Astrocyte (in vitro differentiated cells and primary cell): ENCODE data around the gene F3. TPM values are rescaled to one million over a fixed set of nuclear protein-coding genes. Genes with fewer than 3 reads are reported as not detected.

ENCODE experiments used
- DNase-seq: peaks from one replicate; pipeline ENCODE4 v3.0.0-alpha.2; 2010; ENCODE audit warnings: low read depth
- FAIRE-seq: peaks from 2 replicates; lab custom pipeline; 2011; peaks lifted over from hg19 to GRCh38; lab: Jason Lieb, UNC
- H2AFZ ChIP-seq: 2 replicates; pipeline ENCODE4 v1.6.0; 2012; ENCODE audit warnings: low read depth, low read length, inconsistent platforms
- H3K27ac ChIP-seq: 2 replicates; pipeline ENCODE4 v1.5.1; 2011; ENCODE audit warnings: low read depth, low read length, inconsistent platforms
- H3K27me3 ChIP-seq: 2 replicates; pipeline ENCODE4 v1.6.0; 2011; ENCODE audit warnings: low read length, inconsistent platforms; ENCODE audit not compliant: insufficient read depth
- H3K36me3 ChIP-seq: 2 replicates; pipeline ENCODE4 v1.5.1; 2011; ENCODE audit warnings: low read length, inconsistent platforms; ENCODE audit not compliant: insufficient read depth
- H3K4me1 ChIP-seq: 2 replicates; pipeline ENCODE4 v1.5.1; 2011; ENCODE audit warnings: low read length, inconsistent platforms; ENCODE audit not compliant: insufficient read depth
- H3K4me2 ChIP-seq: 2 replicates; pipeline ENCODE4 v1.6.0; 2012; ENCODE audit warnings: low read length, inconsistent platforms
- H3K4me3 ChIP-seq: 2 replicates; pipeline ENCODE4 v1.5.1; 2011; ENCODE audit warnings: low read depth, mild to moderate bottlenecking, low read length, inconsistent platforms; ENCODE audit not compliant: insufficient read depth
- H3K79me2 ChIP-seq: 2 replicates; pipeline ENCODE4 v1.6.0; 2012; ENCODE audit warnings: mild to moderate bottlenecking, low read length, inconsistent platforms; ENCODE audit not compliant: insufficient read depth
- H3K9ac ChIP-seq: 2 replicates; pipeline ENCODE4 v1.6.0; 2012; ENCODE audit warnings: mild to moderate bottlenecking, low read length, inconsistent platforms
- H3K9me3 ChIP-seq: 2 replicates; pipeline ENCODE4 v1.5.1; 2012; ENCODE audit warnings: low read depth, mild to moderate bottlenecking, low read length, inconsistent platforms; ENCODE audit not compliant: insufficient read depth
- H4K20me1 ChIP-seq: 2 replicates; pipeline ENCODE4 v1.6.0; 2012; ENCODE audit warnings: low read length, inconsistent platforms; ENCODE audit not compliant: insufficient read depth
- H3K27ac Mint-ChIP-seq: one replicate; pipeline ENCODE4 v1.8.0; 2021; ENCODE audit warnings: mild to moderate bottlenecking, mixed read lengths; ENCODE audit not compliant: unreplicated experiment
- H3K27me3 Mint-ChIP-seq: one replicate; pipeline ENCODE4 v1.8.0; 2021; ENCODE audit warnings: low read depth, mixed read lengths; ENCODE audit not compliant: unreplicated experiment
- H3K36me3 Mint-ChIP-seq: one replicate; pipeline ENCODE4 v1.8.0; 2021; ENCODE audit warnings: low read depth, mixed read lengths; ENCODE audit not compliant: unreplicated experiment
- H3K4me1 Mint-ChIP-seq: one replicate; pipeline ENCODE4 v1.8.0; 2021; ENCODE audit warnings: low read depth, mixed read lengths; ENCODE audit not compliant: unreplicated experiment
- H3K4me3 Mint-ChIP-seq: one replicate; pipeline ENCODE4 v1.8.0; 2021; ENCODE audit warnings: mild to moderate bottlenecking, moderate library complexity, mixed read lengths; ENCODE audit not compliant: unreplicated experiment
- H3K9me3 Mint-ChIP-seq: one replicate; pipeline ENCODE4 v1.8.0; 2021; ENCODE audit warnings: mild to moderate bottlenecking, mixed read lengths; ENCODE audit not compliant: unreplicated experiment
- EZH2 ChIP-seq: IDR thresholded peaks from 2 replicates; pipeline ENCODE4 v1.6.1; 2012; ENCODE audit warnings: mild to moderate bottlenecking, low read length, inconsistent platforms; ENCODE audit not compliant: insufficient read depth
- total RNA-seq: library from RNA; stranded (reverse); gene quantifications from 2 replicates; pipeline ENCODE4 v1.2.1, GENCODE V29; 2021
- TF ChIP-seq, protein P1 (sequence below): IDR thresholded peaks from 2 replicates; pipeline ENCODE4 v1.5.1; 2011; ENCODE audit warnings: low read depth, mild to moderate bottlenecking, inconsistent platforms, low read length, moderate library complexity; ENCODE audit not compliant: insufficient read depth

Gene F3
- total RNA-seq, 1 donor from 2014 or later, result 36.1 TPM

- peaks cover 20% of the 10 kb centered on the region for H3K4me1 Mint-ChIP-seq
- no peak for FAIRE-seq
These were observed 9.9 kb downstream of the F3 start for GRCh38 chr1:94531664-94532063.

DNA sequence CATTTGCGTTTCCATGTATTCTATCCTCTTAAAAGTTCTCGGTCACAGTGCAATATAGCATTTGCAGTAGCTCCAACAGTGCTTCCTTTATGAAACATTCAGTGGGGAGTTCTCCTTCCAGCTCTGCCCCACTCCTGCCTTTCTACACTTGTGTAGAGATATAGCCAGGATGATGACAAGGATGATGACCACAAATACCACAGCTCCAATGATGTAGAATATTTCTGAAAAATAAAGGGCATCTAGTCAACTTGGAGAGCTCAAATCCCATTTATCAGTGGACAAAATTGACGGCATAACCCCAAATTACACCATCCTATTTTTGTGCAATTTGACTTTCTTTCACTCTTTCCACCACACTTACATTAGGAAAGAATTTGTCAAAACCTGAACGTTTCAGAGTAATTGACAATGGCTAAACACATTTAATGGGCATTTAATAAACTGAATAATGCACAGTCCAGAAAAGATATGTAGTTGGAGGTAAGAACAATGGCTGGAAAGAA lies 11.1 kb downstream of the F3 start:
- H3K4me1 Mint-ChIP-seq, result peaks cover 19% of the 10 kb centered on the region
- no peak for FAIRE-seq
- no peak for DNase-seq
- no peak overlapping the region for H3K4me2 ChIP-seq
- no peaks in the 10 kb centered on the region for H3K27me3 ChIP-seq
- no peaks in the 10 kb centered on the region for H3K9me3 Mint-ChIP-seq
- H3K4me3 ChIP-seq, result no peak overlapping the region
- peaks cover 19% of the 10 kb centered on the region for H3K36me3 Mint-ChIP-seq
- no peak overlapping the region for H2AFZ ChIP-seq
- no peaks in the 10 kb centered on the region for H3K9me3 ChIP-seq
- H3K4me1 ChIP-seq, result peaks cover 6% of the 10 kb centered on the region
- TF ChIP-seq, protein P1, sequence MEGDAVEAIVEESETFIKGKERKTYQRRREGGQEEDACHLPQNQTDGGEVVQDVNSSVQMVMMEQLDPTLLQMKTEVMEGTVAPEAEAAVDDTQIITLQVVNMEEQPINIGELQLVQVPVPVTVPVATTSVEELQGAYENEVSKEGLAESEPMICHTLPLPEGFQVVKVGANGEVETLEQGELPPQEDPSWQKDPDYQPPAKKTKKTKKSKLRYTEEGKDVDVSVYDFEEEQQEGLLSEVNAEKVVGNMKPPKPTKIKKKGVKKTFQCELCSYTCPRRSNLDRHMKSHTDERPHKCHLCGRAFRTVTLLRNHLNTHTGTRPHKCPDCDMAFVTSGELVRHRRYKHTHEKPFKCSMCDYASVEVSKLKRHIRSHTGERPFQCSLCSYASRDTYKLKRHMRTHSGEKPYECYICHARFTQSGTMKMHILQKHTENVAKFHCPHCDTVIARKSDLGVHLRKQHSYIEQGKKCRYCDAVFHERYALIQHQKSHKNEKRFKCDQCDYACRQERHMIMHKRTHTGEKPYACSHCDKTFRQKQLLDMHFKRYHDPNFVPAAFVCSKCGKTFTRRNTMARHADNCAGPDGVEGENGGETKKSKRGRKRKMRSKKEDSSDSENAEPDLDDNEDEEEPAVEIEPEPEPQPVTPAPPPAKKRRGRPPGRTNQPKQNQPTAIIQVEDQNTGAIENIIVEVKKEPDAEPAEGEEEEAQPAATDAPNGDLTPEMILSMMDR, result no peak
- no peak for TF ChIP-seq EZH2
- H3K27ac ChIP-seq, result no peak overlapping the region
- H3K36me3 ChIP-seq, result peaks cover 51% of the 10 kb centered on the region
- no peak overlapping the region for H3K27ac Mint-ChIP-seq
- H3K27me3 Mint-ChIP-seq, result no peaks in the 10 kb centered on the region
- no peak overlapping the region for H3K4me3 Mint-ChIP-seq
- H3K79me2 ChIP-seq, result peaks cover 6% of the 10 kb centered on the region
- peaks cover 33% of the 10 kb centered on the region for H4K20me1 ChIP-seq
- H3K9ac ChIP-seq, result no peak overlapping the region

More at GRCh38 chr1:94531664-94532063, 9.9 kb downstream of the F3 start:
- Histone ChIP-seq H3K79me2 (peaks cover 19% of the 10 kb centered on the region), H2AFZ (no peak overlapping the region), H3K9me3 (no peaks in the 10 kb centered on the region), H3K4me1 (peaks cover 16% of the 10 kb centered on the region), H3K27me3 (no peaks in the 10 kb centered on the region), H4K20me1 (peaks cover 41% of the 10 kb centered on the region), H3K9ac (no peak overlapping the region), H3K27ac (no peak overlapping the region), H3K4me2 (no peak overlapping the region), H3K4me3 (no peak overlapping the region), H3K36me3 (peaks cover 63% of the 10 kb centered on the region)
- no peak overlapping the region for H3K27ac Mint-ChIP-seq
- DNase-seq, result no peak
- H3K4me3 Mint-ChIP-seq, result no peak overlapping the region
- no peaks in the 10 kb centered on the region for H3K27me3 Mint-ChIP-seq
- H3K9me3 Mint-ChIP-seq, result no peaks in the 10 kb centered on the region
- peaks cover 19% of the 10 kb centered on the region for H3K36me3 Mint-ChIP-seq
- no peak for TF ChIP-seq EZH2
- TF ChIP-seq, protein P1, result no peak

DNA sequence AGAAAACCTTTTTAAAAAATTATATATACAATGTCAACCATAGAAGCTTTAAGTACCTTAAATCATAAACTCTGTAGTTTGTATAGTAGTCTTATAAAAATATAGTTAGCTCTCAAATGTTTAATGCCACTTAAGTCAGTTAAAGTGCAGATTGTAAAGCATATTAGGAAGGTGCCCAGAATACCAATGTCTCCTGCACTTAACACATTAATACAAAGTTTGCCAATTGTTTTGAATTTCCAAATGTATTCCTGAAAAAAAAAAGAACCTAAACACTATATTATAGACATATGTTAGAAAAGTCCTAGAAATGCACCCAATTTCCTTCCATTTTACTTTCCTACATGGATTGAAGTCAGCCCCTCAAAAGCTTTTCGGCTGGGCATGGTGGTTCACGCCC lies 12.1 kb downstream of the F3 start:
- no peak overlapping the region for H3K4me3 ChIP-seq
- H3K36me3 Mint-ChIP-seq, result peaks cover 12% of the 10 kb centered on the region
- no peaks in the 10 kb centered on the region for H3K27me3 Mint-ChIP-seq
- no peak overlapping the region for H3K9ac ChIP-seq
- DNase-seq (no peak), FAIRE-seq (no peak)
- no peaks in the 10 kb centered on the region for H3K27me3 ChIP-seq
- no peak overlapping the region for H2AFZ ChIP-seq
- no peak overlapping the region for H3K4me3 Mint-ChIP-seq
- peaks cover 5% of the 10 kb centered on the region for H3K4me1 ChIP-seq
- H3K9me3 Mint-ChIP-seq, result no peaks in the 10 kb centered on the region
- H3K79me2 ChIP-seq, result no peaks in the 10 kb centered on the region
- no peak for TF ChIP-seq EZH2
- TF ChIP-seq, protein P1, result no peak
- no peak overlapping the region for H3K4me2 ChIP-seq
- no peaks in the 10 kb centered on the region for H3K9me3 ChIP-seq
- no peak overlapping the region for H3K27ac ChIP-seq
- peaks cover 23% of the 10 kb centered on the region for H4K20me1 ChIP-seq
- peaks cover 17% of the 10 kb centered on the region for H3K4me1 Mint-ChIP-seq
- H3K27ac Mint-ChIP-seq, result no peak overlapping the region
- H3K36me3 ChIP-seq, result peaks cover 41% of the 10 kb centered on the region
